Liver (tissue), 9 donors: ENCODE measurements around the gene XYLT1. TPM values are rescaled to one million over a fixed set of nuclear protein-coding genes. Genes with fewer than 3 reads are reported as not detected.

Experiments
- DNase-seq: peaks from one replicate; pipeline ENCODE4 v3.0.0-alpha.2; 2017; ENCODE audit warnings: low spot score
- H3K27ac ChIP-seq, 2 donors: one replicate each; pipeline ENCODE4 v1.7.0; 2013; ENCODE audit warnings: inconsistent platforms in 2 of 2, low read length in 2 of 2, control low read depth in 1 of 2, low read depth in 1 of 2, mild to moderate bottlenecking in 1 of 2
- H3K27me3 ChIP-seq, 4 donors: one replicate each; pipeline versions ENCODE4 v1.6.1 to v1.7.0; 2013; ENCODE audit warnings: low read length in 3 of 4, inconsistent platforms in 1 of 4, mild to moderate bottlenecking in 1 of 4, moderate library complexity in 1 of 4; ENCODE audit not compliant: control insufficient read depth in 4 of 4, insufficient read depth in 4 of 4
- H3K36me3 ChIP-seq, 4 donors: one replicate each; pipeline versions ENCODE4 v1.6.1 to v1.7.0; 2013; ENCODE audit warnings: low read length in 3 of 4, mild to moderate bottlenecking in 3 of 4, low read depth in 1 of 4, moderate library complexity in 1 of 4; ENCODE audit not compliant: control insufficient read depth in 4 of 4, insufficient read depth in 3 of 4
- H3K4me1 ChIP-seq, 4 donors: one replicate each; pipeline versions ENCODE4 v1.6.1 to v1.7.0; 2013; ENCODE audit warnings: low read length in 3 of 4, mild to moderate bottlenecking in 3 of 4, moderate library complexity in 1 of 4; ENCODE audit not compliant: control insufficient read depth in 4 of 4, insufficient read depth in 4 of 4
- H3K4me3 ChIP-seq, 3 donors: one replicate each; pipeline versions ENCODE4 v1.6.1 to v1.7.0; 2013; ENCODE audit warnings: low read length in 3 of 3, control low read depth in 1 of 3, low read depth in 1 of 3, mild to moderate bottlenecking in 1 of 3
- H3K9ac ChIP-seq, 2 donors: one replicate each; pipeline ENCODE4 v1.7.0; 2013; ENCODE audit warnings: low read length in 2 of 2, mild to moderate bottlenecking in 2 of 2, moderate library complexity in 2 of 2, control low read depth in 1 of 2, low read depth in 1 of 2
- H3K9me3 ChIP-seq, 4 donors: one replicate each; pipeline versions ENCODE4 v1.6.1 to v1.7.0; 2013; ENCODE audit warnings: low read length in 3 of 4; ENCODE audit not compliant: control insufficient read depth in 4 of 4
- EGR1 ChIP-seq, 2 donors: IDR thresholded peaks; 2 replicates each; pipeline ENCODE4 v1.6.1; 2016 to 2018; ENCODE audit warnings: antibody characterized with exemption in 2 of 2, low read depth in 2 of 2
- FOXA1 ChIP-seq: IDR thresholded peaks from 2 replicates; pipeline ENCODE4 v1.6.1; 2016; ENCODE audit warnings: antibody characterized with exemption
- FOXA2 ChIP-seq: IDR thresholded peaks from 2 replicates; pipeline ENCODE4 v1.6.1; 2016; ENCODE audit warnings: antibody characterized with exemption
- GABPA ChIP-seq, 2 donors: IDR thresholded peaks in 1 of 2; conservative IDR thresholded peaks in 1 of 2; 2 replicates each; pipeline ENCODE4 v1.6.1; 2016; ENCODE audit warnings: antibody characterized with exemption in 2 of 2, mild to moderate bottlenecking in 1 of 2, moderate library complexity in 1 of 2
- HNF4A ChIP-seq, 2 donors: conservative IDR thresholded peaks; 2 replicates each; pipeline ENCODE4 v1.6.1; 2016; ENCODE audit warnings: antibody characterized with exemption in 2 of 2, mild to moderate bottlenecking in 2 of 2
- JUND ChIP-seq, 2 donors: IDR thresholded peaks; 2 replicates each; pipeline ENCODE4 v1.6.1; 2016; ENCODE audit warnings: antibody characterized with exemption in 2 of 2
- NR2F2 ChIP-seq: IDR thresholded peaks from 2 replicates; pipeline ENCODE4 v1.6.1; 2016; ENCODE audit warnings: antibody characterized with exemption
- RAD21 ChIP-seq, 2 donors: IDR thresholded peaks; 2 replicates each; pipeline ENCODE4 v1.6.1; 2016; ENCODE audit warnings: antibody characterized with exemption in 2 of 2, mild to moderate bottlenecking in 2 of 2
- RXRA ChIP-seq, 2 donors: IDR thresholded peaks; 2 replicates each; pipeline ENCODE4 v1.6.1; 2017 to 2018; ENCODE audit warnings: antibody characterized with exemption in 2 of 2, mild to moderate bottlenecking in 1 of 2
- SP1 ChIP-seq: IDR thresholded peaks from 2 replicates; pipeline ENCODE4 v1.6.1; 2018; ENCODE audit warnings: antibody characterized with exemption, mild to moderate bottlenecking
- TAF1 ChIP-seq: conservative IDR thresholded peaks from 2 replicates; pipeline ENCODE4 v1.6.1; 2016; ENCODE audit warnings: antibody characterized with exemption, mild to moderate bottlenecking
- YY1 ChIP-seq: IDR thresholded peaks from 2 replicates; pipeline ENCODE4 v1.6.1; 2016; ENCODE audit warnings: antibody characterized with exemption, mild to moderate bottlenecking
- WGBS: extraction: QIAGEN DNeasy Blood & Tissue Kit; methylation state at CpG from one replicate; pipeline ENCODE4 v1.1.7; 2013; 5-methylcytosine and 5-hydroxymethylcytosine counted together
- polyA plus RNA-seq, 2 donors: library from polyadenylated mRNA; stranded (reverse) in 1 of 2; unstranded in 1 of 2; fragments of 200-250 nt in 1 of 2; fragments of >200 nt in 1 of 2; fragmentation: Nextera tagmentation in 1 of 2; extraction: Ambion mirVana in 1 of 2; gene quantifications; one replicate each; pipeline versions ENCODE4 v1.2.1 to v1.2.3, GENCODE V29; 2013 to 2015
- total RNA-seq, 2 donors: library from RNA; depleted of rRNA; stranded (reverse); fragments of >200 nt; gene quantifications; one replicate each; pipeline ENCODE4 v1.2.3, GENCODE V29; 2014
- TF ChIP-seq, protein P1 (sequence below): IDR thresholded peaks from 2 replicates; pipeline ENCODE4 v1.6.1; 2016; ENCODE audit warnings: antibody characterized with exemption, mild to moderate bottlenecking
- TF ChIP-seq, protein P2 (sequence below): IDR thresholded peaks from 2 replicates; pipeline ENCODE4 v1.6.1; 2016; ENCODE audit warnings: antibody characterized with exemption
- TF ChIP-seq, protein P3 (sequence below): IDR thresholded peaks from 2 replicates; pipeline ENCODE4 v1.6.1; 2016; ENCODE audit warnings: antibody characterized with exemption
- TF ChIP-seq, protein P4 (sequence below): IDR thresholded peaks from 2 replicates; pipeline ENCODE4 v1.6.1; 2016; ENCODE audit warnings: antibody characterized with exemption
- TF ChIP-seq, protein P5 (sequence below): fragments of 150-350 bp; IDR thresholded peaks from 2 replicates; pipeline ENCODE4 v1.5.1; 2017; ENCODE audit warnings: improper control_type of control experiment, low read depth, low read length; ENCODE audit not compliant: missing input control
- donor health status: healthy.
- donor health status: healthy.
- donor health status: healthy.
- donor health status: healthy.
- donor health status: healthy.

Gene XYLT1
- total and polyA plus RNA-seq, 4 donors, result 0.25 to 2.3 (median 0.53) TPM

DNA sequence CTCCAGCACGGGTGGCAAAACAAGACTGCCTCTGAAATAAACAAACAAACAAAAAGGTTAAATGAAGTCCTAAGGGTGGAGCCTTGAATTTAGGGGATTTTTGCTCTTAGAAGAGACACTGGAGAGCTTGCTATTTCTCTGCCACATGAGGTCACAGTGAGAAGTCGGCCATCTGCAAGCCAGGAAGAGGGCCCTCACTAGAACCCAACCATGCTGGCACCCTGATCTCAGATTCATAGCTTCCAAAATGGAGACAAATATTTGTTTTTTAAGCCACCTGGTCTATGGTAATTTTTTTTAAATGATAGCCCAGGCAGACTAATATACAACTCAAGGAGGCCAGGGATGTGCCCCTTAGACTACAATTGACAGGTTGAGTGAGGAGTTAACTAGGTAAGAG is 255.5 kb downstream of the XYLT1 start (continued):
- TF ChIP-seq, protein P1, sequence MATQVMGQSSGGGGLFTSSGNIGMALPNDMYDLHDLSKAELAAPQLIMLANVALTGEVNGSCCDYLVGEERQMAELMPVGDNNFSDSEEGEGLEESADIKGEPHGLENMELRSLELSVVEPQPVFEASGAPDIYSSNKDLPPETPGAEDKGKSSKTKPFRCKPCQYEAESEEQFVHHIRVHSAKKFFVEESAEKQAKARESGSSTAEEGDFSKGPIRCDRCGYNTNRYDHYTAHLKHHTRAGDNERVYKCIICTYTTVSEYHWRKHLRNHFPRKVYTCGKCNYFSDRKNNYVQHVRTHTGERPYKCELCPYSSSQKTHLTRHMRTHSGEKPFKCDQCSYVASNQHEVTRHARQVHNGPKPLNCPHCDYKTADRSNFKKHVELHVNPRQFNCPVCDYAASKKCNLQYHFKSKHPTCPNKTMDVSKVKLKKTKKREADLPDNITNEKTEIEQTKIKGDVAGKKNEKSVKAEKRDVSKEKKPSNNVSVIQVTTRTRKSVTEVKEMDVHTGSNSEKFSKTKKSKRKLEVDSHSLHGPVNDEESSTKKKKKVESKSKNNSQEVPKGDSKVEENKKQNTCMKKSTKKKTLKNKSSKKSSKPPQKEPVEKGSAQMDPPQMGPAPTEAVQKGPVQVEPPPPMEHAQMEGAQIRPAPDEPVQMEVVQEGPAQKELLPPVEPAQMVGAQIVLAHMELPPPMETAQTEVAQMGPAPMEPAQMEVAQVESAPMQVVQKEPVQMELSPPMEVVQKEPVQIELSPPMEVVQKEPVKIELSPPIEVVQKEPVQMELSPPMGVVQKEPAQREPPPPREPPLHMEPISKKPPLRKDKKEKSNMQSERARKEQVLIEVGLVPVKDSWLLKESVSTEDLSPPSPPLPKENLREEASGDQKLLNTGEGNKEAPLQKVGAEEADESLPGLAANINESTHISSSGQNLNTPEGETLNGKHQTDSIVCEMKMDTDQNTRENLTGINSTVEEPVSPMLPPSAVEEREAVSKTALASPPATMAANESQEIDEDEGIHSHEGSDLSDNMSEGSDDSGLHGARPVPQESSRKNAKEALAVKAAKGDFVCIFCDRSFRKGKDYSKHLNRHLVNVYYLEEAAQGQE, result no peak

DNA sequence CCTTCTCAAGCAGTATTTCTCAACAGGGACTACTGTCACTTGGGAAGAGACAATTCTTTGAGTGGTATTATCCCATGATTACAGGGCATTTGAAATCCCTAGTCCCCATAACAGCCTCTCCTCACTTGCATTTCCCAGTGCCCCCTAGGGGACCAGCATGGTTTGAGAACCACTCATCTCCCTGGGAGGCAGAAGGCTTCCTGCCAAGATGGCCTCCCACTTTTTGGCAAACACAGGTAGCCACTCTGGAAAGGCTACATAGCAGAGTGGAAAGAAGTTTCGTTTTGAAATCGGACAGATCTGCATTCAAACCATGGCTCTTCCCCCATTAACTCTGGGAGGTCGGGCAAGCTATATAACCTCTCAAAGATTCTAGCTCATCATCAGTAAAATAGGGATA is 256.8 kb downstream of the XYLT1 start:
- no peak overlapping the region for H3K4me3 ChIP-seq
- DNase-seq, result no peak
- no peaks in the 10 kb centered on the region for H3K4me1 ChIP-seq
- TF ChIP-seq FOXA1, result no peak
- TF ChIP-seq, protein P2, sequence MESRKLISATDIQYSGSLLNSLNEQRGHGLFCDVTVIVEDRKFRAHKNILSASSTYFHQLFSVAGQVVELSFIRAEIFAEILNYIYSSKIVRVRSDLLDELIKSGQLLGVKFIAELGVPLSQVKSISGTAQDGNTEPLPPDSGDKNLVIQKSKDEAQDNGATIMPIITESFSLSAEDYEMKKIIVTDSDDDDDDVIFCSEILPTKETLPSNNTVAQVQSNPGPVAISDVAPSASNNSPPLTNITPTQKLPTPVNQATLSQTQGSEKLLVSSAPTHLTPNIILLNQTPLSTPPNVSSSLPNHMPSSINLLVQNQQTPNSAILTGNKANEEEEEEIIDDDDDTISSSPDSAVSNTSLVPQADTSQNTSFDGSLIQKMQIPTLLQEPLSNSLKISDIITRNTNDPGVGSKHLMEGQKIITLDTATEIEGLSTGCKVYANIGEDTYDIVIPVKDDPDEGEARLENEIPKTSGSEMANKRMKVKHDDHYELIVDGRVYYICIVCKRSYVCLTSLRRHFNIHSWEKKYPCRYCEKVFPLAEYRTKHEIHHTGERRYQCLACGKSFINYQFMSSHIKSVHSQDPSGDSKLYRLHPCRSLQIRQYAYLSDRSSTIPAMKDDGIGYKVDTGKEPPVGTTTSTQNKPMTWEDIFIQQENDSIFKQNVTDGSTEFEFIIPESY, result no peak
- 79% methylated on average over 3 of the region's 3 CpGs for WGBS
- H3K9ac ChIP-seq, result no peak overlapping the region
- peaks cover 0 to 4% (median 0%) of the 10 kb centered on the region in 4 donors for H3K27me3 ChIP-seq
- no peaks in the 10 kb centered on the region for H3K36me3 ChIP-seq
- H3K9me3 ChIP-seq, result peaks cover 0 to 5% (median 2%) of the 10 kb centered on the region in 4 donors
- no peak overlapping the region for H3K27ac ChIP-seq

DNA sequence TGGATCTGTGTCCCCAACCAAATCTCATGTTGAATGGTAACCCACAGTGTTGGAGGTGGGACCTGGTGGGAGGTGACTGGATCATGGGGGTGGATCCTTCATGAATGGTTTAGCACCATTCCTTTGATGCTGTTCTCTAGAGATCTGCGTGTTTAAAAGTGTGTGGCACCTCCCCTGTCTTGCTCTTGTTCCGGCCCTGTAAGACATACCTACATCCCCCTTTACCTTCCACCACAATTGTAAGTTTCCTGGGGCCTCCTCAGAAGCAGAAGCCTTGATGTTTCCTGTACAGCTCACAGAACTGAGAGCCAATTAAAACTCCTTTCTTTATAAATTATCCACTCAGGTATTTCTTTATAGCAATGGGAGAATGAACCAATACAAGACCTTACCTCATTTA is 257.7 kb downstream of the XYLT1 start:
- 75% methylated on average over 2 of the region's 2 CpGs for WGBS
- peaks cover 0 to 5% (median 2%) of the 10 kb centered on the region in 4 donors for H3K9me3 ChIP-seq
- H3K4me3 ChIP-seq, result no peak overlapping the region
- H3K9ac ChIP-seq, result no peak overlapping the region
- H3K4me1 ChIP-seq, result no peaks in the 10 kb centered on the region
- no peak overlapping the region for H3K27ac ChIP-seq
- DNase-seq, result no peak
- H3K36me3 ChIP-seq, result no peaks in the 10 kb centered on the region
- peaks cover 0 to 4% (median 0%) of the 10 kb centered on the region in 4 donors for H3K27me3 ChIP-seq
- TF ChIP-seq RAD21 (IDR thresholded peaks at IDR 0.05), result no peak
- no peak for TF ChIP-seq RXRA (IDR thresholded peaks at IDR 0.05)
- TF ChIP-seq GABPA (IDR thresholded peaks at IDR 0.05 in 1 of 2, conservative IDR thresholded peaks at IDR 0.05 in 1 of 2), result no peak
- TF ChIP-seq, protein P3, sequence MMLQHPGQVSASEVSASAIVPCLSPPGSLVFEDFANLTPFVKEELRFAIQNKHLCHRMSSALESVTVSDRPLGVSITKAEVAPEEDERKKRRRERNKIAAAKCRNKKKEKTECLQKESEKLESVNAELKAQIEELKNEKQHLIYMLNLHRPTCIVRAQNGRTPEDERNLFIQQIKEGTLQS, result no peak
- TF ChIP-seq, protein P1, result no peak
- TF ChIP-seq, protein P4, sequence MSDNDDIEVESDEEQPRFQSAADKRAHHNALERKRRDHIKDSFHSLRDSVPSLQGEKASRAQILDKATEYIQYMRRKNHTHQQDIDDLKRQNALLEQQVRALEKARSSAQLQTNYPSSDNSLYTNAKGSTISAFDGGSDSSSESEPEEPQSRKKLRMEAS, result no peak
- no peak for TF ChIP-seq JUND (IDR thresholded peaks at IDR 0.05)
- no peak for TF ChIP-seq TAF1
- TF ChIP-seq, protein P5, sequence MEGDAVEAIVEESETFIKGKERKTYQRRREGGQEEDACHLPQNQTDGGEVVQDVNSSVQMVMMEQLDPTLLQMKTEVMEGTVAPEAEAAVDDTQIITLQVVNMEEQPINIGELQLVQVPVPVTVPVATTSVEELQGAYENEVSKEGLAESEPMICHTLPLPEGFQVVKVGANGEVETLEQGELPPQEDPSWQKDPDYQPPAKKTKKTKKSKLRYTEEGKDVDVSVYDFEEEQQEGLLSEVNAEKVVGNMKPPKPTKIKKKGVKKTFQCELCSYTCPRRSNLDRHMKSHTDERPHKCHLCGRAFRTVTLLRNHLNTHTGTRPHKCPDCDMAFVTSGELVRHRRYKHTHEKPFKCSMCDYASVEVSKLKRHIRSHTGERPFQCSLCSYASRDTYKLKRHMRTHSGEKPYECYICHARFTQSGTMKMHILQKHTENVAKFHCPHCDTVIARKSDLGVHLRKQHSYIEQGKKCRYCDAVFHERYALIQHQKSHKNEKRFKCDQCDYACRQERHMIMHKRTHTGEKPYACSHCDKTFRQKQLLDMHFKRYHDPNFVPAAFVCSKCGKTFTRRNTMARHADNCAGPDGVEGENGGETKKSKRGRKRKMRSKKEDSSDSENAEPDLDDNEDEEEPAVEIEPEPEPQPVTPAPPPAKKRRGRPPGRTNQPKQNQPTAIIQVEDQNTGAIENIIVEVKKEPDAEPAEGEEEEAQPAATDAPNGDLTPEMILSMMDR, result no peak
- TF ChIP-seq NR2F2, result no peak
- TF ChIP-seq, protein P2, result no peak
- no peak for TF ChIP-seq YY1
- no peak for TF ChIP-seq SP1
- TF ChIP-seq FOXA1, result no peak
- TF ChIP-seq EGR1 (IDR thresholded peaks at IDR 0.05; ENCODE audit: low read depth in 2 of 2), result no peak
- TF ChIP-seq HNF4A (conservative IDR thresholded peaks at IDR 0.05), result no peak
- TF ChIP-seq FOXA2, result no peak
